ENCODE results near the gene EDN2. TPM values are rescaled to one million over a fixed set of nuclear protein-coding genes. Genes with fewer than 3 reads are reported as not detected.

EDN2 gene
- total RNA-seq, 1 donor from 2014 or later, result not detected

DNA sequence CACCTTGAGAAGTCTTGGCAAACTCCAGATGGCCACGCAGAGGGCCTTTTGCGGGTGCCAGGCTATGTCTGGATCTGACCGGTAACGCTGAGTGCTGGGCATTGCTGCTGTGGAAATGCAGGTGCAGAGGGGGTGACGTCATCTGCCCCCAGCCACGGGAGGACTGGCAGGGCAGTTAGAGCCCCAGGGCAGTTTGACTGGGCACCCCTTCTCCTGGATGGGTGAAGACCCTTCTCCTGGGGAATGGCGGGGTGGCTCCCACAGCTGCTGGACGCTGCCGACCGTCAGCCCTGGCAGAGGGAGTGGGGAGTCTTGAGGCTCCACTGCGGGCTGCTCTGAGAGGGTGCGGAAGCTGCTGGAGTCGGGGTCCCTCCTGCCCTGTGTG is 12.6 kb upstream of the EDN2 start:
- Mint-ChIP-seq H3K9me3 (no peaks in the 10 kb centered on the region), H3K27ac (ENCODE audit: unreplicated experiment) (peak overlapping the region; percentile 94), H3K4me3 (no peak overlapping the region), H3K27me3 (ENCODE audit: low read depth) (no peaks in the 10 kb centered on the region), H3K36me3 (ENCODE audit: low read depth) (no peaks in the 10 kb centered on the region), H3K4me1 (peaks cover 24% of the 10 kb centered on the region)
- no peak for DNase-seq (ENCODE audit: low read depth, low spot score)
- TF ChIP-seq, protein P1, sequence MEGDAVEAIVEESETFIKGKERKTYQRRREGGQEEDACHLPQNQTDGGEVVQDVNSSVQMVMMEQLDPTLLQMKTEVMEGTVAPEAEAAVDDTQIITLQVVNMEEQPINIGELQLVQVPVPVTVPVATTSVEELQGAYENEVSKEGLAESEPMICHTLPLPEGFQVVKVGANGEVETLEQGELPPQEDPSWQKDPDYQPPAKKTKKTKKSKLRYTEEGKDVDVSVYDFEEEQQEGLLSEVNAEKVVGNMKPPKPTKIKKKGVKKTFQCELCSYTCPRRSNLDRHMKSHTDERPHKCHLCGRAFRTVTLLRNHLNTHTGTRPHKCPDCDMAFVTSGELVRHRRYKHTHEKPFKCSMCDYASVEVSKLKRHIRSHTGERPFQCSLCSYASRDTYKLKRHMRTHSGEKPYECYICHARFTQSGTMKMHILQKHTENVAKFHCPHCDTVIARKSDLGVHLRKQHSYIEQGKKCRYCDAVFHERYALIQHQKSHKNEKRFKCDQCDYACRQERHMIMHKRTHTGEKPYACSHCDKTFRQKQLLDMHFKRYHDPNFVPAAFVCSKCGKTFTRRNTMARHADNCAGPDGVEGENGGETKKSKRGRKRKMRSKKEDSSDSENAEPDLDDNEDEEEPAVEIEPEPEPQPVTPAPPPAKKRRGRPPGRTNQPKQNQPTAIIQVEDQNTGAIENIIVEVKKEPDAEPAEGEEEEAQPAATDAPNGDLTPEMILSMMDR (conservative IDR thresholded peaks at IDR 0.05), result no peak

DNA sequence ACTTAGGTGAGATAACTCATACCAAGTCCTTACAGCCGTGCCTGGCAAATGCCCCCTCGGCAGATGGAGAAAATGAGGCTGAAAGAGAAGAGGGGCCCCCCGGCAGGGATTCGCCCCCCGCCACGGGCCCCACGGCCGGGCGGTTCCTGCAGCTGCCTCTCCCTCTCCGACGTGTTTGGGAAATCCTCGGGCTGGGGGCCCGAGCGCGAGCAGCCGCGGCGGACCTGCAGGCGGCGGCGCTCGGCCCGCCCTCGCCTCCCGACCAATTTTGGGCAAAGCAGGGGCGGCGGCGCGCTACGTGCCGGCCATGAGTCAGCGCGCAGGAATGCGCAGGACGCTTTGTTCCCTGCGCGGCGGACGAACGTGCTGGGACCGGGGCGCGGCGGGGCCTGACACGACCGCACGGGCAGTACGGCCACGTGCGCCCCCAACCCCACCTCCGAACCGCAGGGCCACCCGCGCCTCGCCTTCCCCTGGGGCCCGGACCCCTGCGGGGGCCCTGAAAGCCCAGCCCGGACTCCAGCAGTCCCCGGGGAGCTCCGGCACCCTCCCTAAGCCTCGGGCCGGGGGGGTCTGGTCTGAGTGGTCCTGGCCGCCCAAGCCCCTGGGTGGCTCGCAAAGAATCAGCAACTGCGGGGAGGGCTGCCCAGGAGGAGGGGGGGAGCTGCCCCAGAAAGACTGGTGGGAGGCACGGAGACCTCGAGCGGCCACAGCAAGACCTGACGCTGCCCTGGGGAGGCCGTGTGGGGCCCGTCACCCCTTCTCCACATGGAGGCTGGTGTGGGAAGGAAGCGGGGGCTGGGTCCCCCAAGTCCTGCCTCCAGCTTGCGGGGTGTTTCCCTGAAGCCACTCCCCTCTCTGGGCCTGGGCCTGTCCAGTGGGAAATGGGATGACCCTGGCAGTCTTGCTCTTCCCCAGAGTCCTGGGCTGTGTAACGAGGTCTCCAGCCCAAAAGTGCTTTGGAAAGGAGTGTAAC is 11.9 kb upstream of the EDN2 start:
- DNase-seq (ENCODE audit: low read depth, low spot score), result peak; percentile 57
- peaks cover 24% of the 10 kb centered on the region for H3K4me1 Mint-ChIP-seq
- TF ChIP-seq, protein P1 (conservative IDR thresholded peaks at IDR 0.05), result no peak
- H3K4me3 Mint-ChIP-seq, result no peak overlapping the region
- H3K9me3 Mint-ChIP-seq, result no peaks in the 10 kb centered on the region
- H3K27ac Mint-ChIP-seq (ENCODE audit: unreplicated experiment), result no peak overlapping the region
- H3K27me3 Mint-ChIP-seq (ENCODE audit: low read depth), result no peaks in the 10 kb centered on the region
- no peaks in the 10 kb centered on the region for H3K36me3 Mint-ChIP-seq (ENCODE audit: low read depth)

DNA sequence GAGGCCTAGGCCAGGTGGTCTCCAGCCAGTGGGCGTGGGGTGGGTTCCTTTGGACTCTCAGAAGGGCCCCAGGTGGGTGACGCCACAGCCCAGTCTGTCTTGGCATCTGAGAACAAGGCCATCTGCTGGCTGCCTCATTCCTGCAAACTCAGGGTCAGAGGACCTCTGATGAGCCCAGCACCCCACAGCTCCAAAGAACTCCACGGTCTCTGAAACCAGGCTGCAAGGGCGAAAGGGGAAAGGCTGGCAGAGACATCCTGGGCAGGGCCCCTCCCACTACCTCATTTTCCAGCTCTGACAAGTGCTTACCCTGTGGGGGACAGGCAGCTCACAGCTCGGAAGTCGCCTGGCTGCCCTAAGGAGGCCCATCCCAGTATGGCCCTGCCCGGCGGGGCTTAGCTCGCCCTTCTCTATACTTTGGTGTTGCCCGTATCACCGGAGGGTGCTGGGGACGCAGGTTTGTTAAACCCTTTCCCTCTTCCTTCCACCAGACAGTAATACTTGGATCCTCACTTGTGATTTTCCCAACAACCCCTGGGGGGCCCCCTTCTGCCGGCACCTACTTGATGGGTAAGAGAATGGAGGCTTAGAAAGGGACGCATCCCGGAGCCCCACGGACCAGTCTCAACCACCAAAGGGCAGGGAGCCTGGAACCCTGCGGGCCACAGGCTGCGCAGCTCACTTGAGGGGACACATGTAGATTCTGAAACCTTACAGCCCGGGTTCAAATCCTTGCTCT is 10.9 kb upstream of the EDN2 start:
- H3K4me3 Mint-ChIP-seq, result peak overlapping the region; percentile 74
- no peak overlapping the region for H3K27ac Mint-ChIP-seq (ENCODE audit: unreplicated experiment)
- TF ChIP-seq, protein P1 (conservative IDR thresholded peaks at IDR 0.05), result peak; percentile 40
- no peaks in the 10 kb centered on the region for H3K9me3 Mint-ChIP-seq
- DNase-seq (ENCODE audit: low read depth, low spot score), result no peak
- H3K27me3 Mint-ChIP-seq (ENCODE audit: low read depth), result no peaks in the 10 kb centered on the region
- H3K4me1 Mint-ChIP-seq, result peaks cover 21% of the 10 kb centered on the region
- H3K36me3 Mint-ChIP-seq (ENCODE audit: low read depth), result no peaks in the 10 kb centered on the region

DNA sequence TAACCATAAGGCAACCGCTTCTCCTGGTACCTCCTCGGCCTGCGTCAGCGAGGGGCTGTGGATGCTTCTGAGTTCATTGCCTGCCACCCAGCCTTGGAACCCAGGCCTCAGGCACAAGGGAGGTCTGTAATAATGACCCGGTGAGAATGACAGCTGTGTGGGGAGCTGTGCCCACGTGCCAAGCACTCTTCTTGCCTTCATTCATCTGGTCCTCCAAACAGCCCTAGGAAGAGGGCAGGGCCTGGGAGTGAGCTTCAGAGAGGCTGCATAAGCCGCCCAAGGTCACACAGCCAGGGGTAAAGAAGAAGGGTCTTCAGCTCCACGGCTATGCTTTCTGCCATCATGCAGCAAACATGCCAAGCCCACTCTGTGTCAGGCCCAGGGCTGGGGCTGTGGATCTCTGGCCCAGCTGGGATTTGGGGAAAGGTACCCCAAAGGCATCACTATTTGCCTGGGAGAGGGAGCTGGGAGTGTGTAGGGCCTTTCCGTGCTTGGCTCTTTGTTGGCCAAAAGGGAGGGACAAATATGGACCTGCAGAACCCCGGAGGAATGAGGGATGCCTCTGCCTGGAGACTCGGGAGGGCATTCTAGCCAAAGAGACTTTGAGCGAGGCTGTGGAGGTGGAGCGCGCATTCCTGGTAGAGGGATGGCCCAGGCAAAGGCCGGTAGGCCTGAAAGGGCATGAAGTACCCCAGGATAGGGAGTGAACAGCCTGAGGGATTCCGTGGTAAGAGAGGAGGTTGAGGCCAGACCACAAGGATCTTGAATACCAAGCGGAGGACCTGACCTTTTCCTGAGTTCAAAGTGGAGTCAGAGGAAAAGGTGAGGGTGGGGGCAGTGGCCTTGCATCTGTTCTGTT is 10.1 kb upstream of the EDN2 start:
- Mint-ChIP-seq H3K9me3 (peaks cover 5% of the 10 kb centered on the region), H3K36me3 (ENCODE audit: low read depth) (no peaks in the 10 kb centered on the region), H3K27ac (ENCODE audit: unreplicated experiment) (peak overlapping the region; percentile 43), H3K4me1 (peaks cover 28% of the 10 kb centered on the region), H3K4me3 (no peak overlapping the region), H3K27me3 (ENCODE audit: low read depth) (no peaks in the 10 kb centered on the region)
- TF ChIP-seq, protein P1 (conservative IDR thresholded peaks at IDR 0.05), result no peak
- no peak for DNase-seq (ENCODE audit: low read depth, low spot score)

All from neural crest cell (in vitro differentiated cells).